GM19351 (cell line): ENCODE measurements around the gene FBXO47.
"Not testable (repeated sequence)": the region's sequence is repeated elsewhere in the genome, so short reads cannot be mapped to it uniquely, and the experiment has no call there.

ENCODE experiments used
- ATAC-seq: cut with Tn5 transposase; IDR thresholded peaks from one replicate; pipeline ENCODE4 v1.9.1; 2021; ENCODE audit warnings: mild to moderate bottlenecking, moderate library complexity; ENCODE audit not compliant: unreplicated experiment

The FBXO47 gene

GRCh38 chr17:38980490-38981217 is 13.5 kb upstream of the FBXO47 start:
- no peak for ATAC-seq

GRCh38 chr17:38978180-38978579 is 11.0 kb upstream of the FBXO47 start:
- no peak for ATAC-seq

DNA sequence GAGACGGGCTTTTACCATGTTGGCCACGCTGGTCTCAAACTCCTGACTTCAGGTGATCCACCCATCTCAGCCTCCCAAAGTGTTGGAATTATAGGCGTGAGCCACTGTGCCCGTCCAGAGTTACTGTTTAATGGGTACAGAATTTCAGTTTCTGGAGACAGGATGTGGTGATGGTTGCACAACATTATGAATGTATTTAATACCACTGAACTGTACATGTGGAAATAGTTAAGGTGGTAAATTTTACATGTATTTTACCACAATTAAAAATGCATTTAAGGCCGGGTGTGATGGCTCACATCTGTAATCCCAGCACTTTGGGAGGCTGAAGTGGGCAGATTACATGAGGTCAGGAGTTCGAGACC is 9.0 kb upstream of the FBXO47 start:
- ATAC-seq = not testable (repeated sequence)

- no peak for ATAC-seq
Observed at GRCh38 chr17:38970804-38971203, 3.6 kb upstream of the FBXO47 start.

DNA sequence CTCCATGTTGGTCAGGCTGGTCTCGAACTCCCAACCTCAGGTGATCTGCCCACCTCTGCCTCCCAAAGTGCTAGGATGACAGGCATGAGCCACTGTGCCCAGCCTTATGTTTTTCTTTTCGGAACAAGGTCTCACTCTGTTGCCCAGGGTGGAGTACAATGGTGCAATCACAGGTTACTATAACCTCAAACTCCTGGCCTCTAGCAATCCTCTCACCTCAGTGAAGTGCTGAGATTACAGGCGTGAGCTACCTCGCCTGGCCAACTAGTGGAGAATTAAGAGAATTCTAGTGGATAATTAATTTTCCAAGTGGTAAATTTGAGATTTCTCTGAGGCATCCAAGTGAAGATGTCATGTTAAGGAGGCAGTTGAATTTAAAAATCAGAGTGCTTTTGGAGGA is 2.9 kb upstream of the FBXO47 start:
- ATAC-seq = no peak

DNA sequence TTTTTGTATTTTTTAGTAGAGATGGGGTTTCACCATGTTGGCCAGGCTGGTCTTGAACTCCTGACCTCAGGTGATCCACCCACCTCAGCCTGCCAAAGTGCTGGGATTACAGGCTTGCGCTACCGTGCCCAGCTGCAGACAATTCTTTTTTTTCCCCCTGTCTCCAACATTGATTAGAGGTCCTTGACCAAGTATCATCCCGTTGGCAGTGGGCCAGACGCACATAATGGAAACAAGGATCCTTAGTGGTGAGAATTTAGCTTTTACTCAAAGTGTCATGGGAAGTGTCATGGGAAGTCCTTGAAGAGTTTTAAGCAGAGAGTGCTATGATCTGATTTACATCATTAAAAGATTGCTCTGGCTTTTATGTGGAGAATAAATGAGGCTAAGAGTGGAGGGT is 2.1 kb upstream of the FBXO47 start:
- ATAC-seq = no peak

GRCh38 chr17:38961413-38961812 is 5.8 kb downstream of the FBXO47 start:
- no peak for ATAC-seq

DNA sequence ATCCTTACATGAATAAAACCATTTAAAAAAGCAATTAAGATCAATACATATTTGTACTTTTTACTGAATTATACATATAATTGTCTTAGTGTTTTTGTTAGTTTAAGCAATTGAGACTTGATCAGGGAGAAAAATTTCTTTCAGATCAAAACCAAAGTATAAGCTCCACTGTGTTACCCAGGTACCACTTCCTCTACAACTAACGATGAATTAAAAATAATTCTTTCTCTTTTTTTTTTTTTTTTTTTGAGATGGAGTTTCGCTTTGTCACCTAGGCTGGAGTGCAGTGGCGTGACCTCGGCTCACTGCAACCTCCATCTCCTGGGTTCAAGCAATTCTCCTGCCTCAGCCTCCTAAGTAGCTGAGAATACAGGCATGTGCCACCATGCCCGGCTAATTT is 6.8 kb downstream of the FBXO47 start:
- ATAC-seq = no peak

DNA sequence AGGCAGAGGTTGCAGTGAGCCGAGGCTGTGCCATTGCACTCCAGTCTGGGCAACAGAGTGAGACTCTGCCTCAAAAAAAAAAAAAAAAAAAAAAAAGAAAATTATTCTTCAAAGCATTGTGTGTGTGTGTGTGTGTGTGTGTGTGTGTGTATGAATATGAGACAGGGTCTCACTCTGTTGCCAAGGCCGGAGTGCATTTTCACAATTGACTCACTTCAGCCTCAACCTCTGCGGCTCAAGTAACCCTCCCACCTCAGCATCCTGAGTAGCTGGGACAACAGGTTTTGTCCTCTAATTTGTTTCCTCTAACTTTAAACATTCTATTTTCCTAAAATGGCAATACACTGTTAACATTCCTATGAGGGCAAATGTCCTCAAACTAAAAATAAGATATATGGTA is 7.7 kb downstream of the FBXO47 start:
- ATAC-seq = no peak

DNA sequence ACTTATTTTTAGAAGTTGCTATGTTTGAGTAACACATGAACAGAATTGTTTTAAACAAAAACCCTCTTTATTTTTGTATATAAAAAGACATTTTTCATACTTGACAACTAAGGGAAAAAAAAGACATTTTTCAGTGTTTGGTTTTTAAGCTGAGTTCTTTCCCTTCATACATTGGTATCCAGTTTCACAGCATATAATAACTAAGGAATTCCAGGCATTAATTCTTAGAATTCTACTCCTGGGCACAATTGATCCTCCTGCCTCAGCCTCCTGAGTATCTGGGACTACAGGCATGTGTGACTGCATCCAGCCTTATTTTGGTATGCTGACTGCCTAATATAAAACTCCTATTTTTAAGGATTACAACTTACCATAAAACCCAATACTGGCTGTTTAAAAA is 8.4 kb downstream of the FBXO47 start:
- ATAC-seq = no peak

GRCh38 chr17:38958326-38958725 is 8.9 kb downstream of the FBXO47 start:
- no peak for ATAC-seq

- ATAC-seq = not testable (repeated sequence)
Observed at GRCh38 chr17:38953800-38954199, 13.4 kb downstream of the FBXO47 start.

- no peak for ATAC-seq
Observed at GRCh38 chr17:38947189-38947588, 20.0 kb downstream of the FBXO47 start.

- ATAC-seq = no peak
Observed at GRCh38 chr17:38943607-38944006, 23.6 kb downstream of the FBXO47 start.

DNA sequence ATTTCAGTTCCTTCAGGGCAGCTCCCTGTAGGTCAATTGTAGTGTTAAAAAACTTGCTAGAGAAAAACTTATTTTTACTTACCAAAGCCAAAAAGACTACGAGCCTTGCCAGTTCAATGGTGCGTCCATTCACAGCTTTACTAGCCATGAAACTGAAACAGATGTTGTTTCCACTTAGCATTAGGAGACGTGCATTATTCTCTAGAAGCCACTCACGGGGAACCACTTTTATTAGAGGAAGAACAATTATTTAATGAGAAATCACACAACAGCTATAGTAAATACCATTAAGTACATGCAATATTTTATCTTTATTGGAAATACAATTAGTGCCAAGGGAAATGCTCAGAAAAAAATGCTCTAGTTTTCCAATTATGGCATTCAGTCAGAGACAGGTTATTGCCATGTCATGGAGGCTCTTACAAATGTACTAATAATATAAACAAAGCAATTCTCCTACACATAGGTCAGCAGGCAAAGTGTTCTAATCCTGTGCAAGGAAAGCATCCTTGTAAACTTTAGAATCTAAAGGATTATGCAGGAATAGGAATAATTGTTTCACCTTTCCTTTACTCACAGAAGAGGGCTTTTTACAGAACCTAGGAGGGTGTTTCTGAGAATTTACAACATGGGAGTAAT is 24.4 kb downstream of the FBXO47 start:
- no peak for ATAC-seq

- no peak for ATAC-seq
Observed at GRCh38 chr17:38940404-38940803, 26.8 kb downstream of the FBXO47 start.

GRCh38 chr17:38939987-38940386 is 27.2 kb downstream of the FBXO47 start:
- ATAC-seq = no peak

DNA sequence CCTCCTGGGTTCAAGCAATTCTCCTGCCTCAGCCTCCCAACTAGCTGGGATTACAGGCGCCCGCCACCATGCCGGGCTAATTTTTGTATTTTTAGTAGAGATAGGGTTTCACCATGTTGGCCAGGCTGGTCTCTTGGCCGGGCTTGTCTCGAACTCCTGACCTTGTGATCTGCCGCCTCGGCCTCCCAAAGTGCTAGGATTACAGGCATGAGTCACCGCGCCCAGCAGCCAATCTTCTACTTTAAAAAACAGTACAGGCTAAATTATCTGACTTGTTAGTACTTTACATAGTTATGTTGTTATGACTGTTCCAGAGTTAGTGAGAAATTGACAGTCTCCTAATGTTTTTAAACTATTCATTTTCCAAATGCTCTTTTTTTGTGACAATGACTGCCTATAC is 33.2 kb downstream of the FBXO47 start:
- ATAC-seq = not testable (repeated sequence)

GRCh38 chr17:38930782-38931181 is 36.4 kb downstream of the FBXO47 start:
- ATAC-seq = not testable (repeated sequence)

DNA sequence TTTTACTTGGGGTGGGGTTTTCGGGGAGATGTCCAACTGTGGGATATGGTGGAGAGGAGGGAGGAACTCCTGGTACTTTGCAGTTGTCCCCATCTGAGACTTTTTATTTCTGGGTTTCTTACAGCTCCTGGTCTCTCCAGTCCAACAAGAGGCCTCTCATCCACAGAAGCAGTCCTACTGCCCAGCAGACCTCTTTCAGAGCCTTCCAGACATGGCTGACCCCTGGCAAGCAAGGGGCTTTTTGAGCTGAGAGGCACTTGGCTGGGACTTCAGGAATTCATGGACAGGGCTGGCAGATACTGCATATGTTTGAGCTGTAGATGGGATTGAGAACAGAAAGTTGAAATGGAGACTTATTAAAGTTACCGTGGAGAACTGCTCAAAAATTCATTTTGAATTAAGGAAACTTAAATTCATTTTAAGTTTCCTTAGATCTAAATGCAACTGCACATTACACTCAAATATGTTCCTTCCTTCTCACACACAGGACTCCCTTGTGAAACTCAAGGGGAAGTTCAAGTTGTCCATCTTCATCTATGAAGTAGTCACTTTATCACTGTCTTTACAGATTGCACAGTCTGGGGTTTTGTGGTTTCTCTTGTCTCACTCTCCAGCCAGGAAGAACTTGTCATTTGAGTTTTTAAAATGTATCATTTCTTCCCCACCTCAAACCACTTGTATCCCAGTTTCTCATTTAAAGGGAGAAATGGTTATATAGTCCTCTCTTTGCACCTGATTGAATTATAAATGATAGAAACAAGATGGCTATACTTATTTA is 40.7 kb downstream of the FBXO47 start:
- ATAC-seq = no peak

- no peak for ATAC-seq
Observed at GRCh38 chr17:38925263-38925995, 41.8 kb downstream of the FBXO47 start, which contains the start of gene LASP1NB. Gene LASP1NB, plus strand, starts transcription at chr17:38925614.
